ENCODE results near the gene IL20RA.

The IL20RA gene

DNA sequence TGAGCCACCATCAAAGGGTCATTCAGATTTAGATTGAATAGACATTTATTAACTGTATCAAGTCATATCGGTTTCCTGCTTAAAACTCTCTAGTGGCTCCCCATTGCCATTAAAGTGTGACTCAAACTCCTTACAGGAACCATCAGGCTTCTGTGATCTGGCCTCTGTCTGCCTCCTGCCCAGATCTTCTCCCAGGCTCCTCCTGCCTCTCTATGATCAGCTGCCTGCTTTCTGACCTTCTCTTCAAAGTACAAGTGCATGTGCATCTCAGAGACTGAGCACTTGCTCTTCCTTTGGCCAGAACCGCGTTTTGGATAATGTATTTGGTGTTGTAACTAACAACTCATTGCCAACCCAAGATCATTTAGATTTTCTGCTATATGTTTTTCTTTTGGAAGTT lies 52.7 kb downstream of the IL20RA start:
- TF ChIP-seq, protein P1, sequence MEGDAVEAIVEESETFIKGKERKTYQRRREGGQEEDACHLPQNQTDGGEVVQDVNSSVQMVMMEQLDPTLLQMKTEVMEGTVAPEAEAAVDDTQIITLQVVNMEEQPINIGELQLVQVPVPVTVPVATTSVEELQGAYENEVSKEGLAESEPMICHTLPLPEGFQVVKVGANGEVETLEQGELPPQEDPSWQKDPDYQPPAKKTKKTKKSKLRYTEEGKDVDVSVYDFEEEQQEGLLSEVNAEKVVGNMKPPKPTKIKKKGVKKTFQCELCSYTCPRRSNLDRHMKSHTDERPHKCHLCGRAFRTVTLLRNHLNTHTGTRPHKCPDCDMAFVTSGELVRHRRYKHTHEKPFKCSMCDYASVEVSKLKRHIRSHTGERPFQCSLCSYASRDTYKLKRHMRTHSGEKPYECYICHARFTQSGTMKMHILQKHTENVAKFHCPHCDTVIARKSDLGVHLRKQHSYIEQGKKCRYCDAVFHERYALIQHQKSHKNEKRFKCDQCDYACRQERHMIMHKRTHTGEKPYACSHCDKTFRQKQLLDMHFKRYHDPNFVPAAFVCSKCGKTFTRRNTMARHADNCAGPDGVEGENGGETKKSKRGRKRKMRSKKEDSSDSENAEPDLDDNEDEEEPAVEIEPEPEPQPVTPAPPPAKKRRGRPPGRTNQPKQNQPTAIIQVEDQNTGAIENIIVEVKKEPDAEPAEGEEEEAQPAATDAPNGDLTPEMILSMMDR (IDR thresholded peaks at IDR 0.05; ENCODE audit: low read depth, low read length), result no peak
- no peak for DNase-seq (ENCODE audit: extremely low read depth, low read depth)

DNA sequence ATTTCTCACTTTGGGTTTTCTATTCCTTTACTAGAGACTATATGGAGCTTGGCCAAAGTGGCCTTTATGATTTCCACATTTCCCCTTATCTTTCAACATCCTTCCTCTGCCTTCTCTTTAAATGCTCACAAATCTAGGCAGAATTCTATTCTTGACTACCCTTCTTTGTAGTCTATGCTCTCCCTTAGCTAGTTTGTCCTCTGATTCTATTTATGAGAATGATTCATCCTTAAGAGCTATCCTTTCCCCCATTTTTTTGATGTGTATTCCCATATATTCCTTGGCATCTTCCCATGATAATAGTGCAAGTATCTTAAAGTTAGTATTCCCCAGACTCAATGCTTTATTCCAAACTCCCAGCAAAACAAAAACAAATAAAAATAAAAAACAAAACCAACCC lies 53.1 kb downstream of the IL20RA start:
- TF ChIP-seq, protein P1 (IDR thresholded peaks at IDR 0.05; ENCODE audit: low read depth, low read length), result no peak
- DNase-seq (ENCODE audit: extremely low read depth, low read depth), result no peak

DNA sequence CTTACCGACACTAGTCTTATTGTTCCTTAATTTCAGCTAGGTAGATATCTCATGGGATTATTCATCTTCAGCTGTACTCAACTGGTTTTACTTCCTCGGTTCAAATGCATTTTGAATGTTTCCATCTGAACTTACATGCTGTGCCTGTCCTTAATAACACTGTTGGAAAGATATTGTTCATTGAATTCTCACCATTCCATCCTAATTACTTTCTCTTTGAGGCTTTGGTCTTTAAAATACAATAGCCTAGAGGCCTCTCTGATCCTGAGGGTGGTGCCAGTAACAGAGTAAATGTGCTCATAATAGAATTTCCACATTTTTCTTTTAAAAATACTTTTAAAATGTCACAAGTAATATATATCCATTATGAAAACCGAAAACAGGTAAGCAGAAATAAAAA lies 54.0 kb downstream of the IL20RA start:
- TF ChIP-seq, protein P1 (IDR thresholded peaks at IDR 0.05; ENCODE audit: low read depth, low read length), result no peak
- DNase-seq (ENCODE audit: extremely low read depth, low read depth), result no peak

DNA sequence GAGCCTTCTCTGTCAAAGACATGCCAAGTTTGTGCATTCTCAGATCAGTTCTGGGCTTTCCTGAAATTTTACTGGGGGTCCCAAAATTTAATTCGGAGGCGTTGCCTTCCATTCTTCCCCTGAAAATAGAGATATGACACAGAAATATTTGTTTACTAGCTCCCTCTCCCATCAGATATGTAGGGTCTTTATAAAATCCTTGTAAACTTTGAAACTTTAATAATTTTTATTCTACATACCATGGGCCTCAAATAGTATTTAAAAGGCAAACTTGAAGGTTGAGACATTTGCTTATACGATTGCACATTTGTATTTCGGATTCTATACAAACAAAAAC lies 54.6 kb downstream of the IL20RA start:
- TF ChIP-seq, protein P1 (IDR thresholded peaks at IDR 0.05; ENCODE audit: low read depth, low read length), result no peak
- no peak for DNase-seq (ENCODE audit: extremely low read depth, low read depth)

DNA sequence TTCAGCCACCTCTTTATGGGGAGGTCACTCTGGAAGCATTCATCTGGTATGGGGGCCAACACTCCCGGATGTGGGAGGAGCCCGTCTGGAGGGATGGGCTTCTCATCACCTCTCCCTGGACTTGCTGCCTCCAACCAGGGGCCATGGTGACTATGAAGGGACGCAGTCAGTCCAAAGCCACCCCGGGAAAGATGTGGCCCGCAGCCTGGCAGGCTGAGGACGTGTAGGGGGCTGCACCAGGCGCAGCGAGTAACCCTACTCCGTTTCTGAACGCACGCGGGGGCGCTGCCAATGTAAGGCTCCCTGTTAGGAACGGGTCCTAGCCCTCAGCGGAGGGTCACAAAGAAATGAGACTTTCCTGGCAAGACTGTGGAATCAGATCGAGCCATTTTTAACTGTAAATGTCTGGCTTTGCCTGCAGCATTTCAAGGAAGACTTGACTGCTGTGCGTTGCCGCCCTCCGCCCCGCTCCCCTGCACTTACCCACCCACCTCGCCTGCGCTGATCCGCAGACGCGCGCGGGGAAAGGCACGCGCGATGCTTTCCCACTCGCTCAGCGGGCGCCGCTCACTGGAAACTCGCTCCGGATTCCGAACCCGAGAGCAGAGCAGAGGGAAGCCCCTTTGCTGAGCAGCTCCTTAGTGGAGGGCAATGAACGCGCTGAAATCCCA lies 55.1 kb downstream of the IL20RA start:
- DNase-seq (ENCODE audit: extremely low read depth, low read depth), result no peak
- TF ChIP-seq, protein P1 (IDR thresholded peaks at IDR 0.05; ENCODE audit: low read depth, low read length), result no peak

DNA sequence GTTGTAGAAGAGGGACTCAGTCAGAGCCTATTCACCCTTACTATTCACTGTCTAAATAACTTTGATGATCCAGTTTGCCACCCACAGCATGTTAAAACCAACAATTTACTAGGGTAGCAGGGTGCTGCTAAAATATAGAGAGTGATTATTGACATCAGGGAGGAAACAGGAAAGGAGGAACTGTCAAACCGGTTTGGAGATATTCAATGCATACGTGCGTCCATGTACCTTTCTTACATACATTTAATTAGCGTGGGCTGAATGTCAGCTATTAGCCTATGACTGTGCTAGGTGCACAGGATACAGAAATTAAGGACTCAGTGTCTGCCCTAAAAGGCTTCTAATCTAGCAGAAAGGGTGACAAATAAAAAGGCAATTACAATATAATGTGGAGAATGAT lies 57.2 kb downstream of the IL20RA start:
- TF ChIP-seq, protein P1 (IDR thresholded peaks at IDR 0.05; ENCODE audit: low read depth, low read length), result no peak

DNA sequence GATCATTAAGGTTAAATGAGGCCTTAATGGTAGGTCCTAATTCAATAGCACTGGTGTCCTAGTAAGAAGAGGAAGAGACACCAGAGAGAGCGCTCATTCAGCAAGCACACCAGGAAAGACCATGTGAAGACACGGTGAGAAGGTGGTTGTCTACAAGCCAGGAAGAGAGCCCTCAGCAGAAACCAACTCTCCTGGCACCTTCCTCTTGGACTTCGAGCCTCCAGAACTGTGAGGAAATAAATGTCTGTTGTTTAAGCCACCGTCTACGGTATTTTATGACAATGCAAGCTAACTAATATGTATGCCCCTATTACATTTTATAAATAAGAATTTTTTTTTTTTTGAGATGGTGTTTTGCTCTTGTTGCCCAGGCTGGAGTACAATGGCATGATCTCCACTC lies 59.3 kb downstream of the IL20RA start:
- TF ChIP-seq, protein P1 (IDR thresholded peaks at IDR 0.05; ENCODE audit: low read depth, low read length), result no peak
- DNase-seq (ENCODE audit: extremely low read depth, low read depth), result no peak

More for the DNA sequence above, 57.2 kb downstream of the IL20RA start:
- DNase-seq (ENCODE audit: extremely low read depth, low read depth), result no peak

All from AG09319 (cell line).